Measurements from ENCODE around the gene MAML3.

Gene MAML3

DNA sequence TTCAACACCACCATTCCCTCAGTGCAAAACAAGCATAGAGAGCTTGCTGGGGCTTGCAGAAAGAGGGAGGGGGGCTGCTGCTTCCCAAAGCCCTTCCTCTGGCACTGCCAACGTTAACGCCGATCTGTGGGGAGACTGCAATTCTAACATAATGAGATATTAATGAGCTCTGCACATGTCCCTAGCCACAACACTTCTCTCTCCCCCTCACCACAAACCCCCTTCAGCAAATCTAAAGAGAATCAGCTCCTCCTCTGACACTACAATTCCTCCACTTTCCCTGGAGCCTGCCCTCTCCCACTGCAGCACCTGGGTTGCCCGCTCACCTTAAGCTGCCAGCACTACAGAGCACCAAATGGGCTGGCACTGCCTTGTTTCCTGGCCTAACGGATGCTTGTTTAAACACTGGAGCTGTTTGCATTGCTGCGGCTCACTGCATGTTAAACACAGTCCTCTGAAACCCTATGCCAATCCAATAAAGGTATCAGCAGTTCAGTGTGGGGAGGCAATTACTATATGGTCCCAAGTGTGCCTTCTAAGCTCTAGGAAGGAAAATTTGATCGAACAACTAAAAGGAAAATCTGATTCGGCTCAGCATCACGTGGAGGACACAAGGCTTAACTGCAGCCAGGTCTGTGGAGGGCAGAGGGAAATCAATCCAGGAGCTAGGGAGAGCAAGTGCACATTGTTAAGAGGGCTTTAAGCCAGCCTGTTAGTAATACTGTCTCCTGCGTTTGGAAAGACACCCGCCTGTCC lies 232.4 kb downstream of the MAML3 start:
- peak overlapping the region; percentile 94 for H3K27ac Mint-ChIP-seq
- H3K4me3 Mint-ChIP-seq = peak overlapping the region; percentile 75
- H3K4me1 Mint-ChIP-seq = peaks cover 83% of the 10 kb centered on the region
- no peak for DNase-seq
- H3K36me3 Mint-ChIP-seq (ENCODE audit: low read depth) = peaks cover 12% of the 10 kb centered on the region
- TF ChIP-seq, protein P1, sequence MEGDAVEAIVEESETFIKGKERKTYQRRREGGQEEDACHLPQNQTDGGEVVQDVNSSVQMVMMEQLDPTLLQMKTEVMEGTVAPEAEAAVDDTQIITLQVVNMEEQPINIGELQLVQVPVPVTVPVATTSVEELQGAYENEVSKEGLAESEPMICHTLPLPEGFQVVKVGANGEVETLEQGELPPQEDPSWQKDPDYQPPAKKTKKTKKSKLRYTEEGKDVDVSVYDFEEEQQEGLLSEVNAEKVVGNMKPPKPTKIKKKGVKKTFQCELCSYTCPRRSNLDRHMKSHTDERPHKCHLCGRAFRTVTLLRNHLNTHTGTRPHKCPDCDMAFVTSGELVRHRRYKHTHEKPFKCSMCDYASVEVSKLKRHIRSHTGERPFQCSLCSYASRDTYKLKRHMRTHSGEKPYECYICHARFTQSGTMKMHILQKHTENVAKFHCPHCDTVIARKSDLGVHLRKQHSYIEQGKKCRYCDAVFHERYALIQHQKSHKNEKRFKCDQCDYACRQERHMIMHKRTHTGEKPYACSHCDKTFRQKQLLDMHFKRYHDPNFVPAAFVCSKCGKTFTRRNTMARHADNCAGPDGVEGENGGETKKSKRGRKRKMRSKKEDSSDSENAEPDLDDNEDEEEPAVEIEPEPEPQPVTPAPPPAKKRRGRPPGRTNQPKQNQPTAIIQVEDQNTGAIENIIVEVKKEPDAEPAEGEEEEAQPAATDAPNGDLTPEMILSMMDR (IDR thresholded peaks at IDR 0.05) = no peak
- H3K27me3 Mint-ChIP-seq (ENCODE audit: low read depth, poor library complexity) = peaks cover 5% of the 10 kb centered on the region
- peaks cover under 1% of the 10 kb centered on the region for H3K9me3 Mint-ChIP-seq

DNA sequence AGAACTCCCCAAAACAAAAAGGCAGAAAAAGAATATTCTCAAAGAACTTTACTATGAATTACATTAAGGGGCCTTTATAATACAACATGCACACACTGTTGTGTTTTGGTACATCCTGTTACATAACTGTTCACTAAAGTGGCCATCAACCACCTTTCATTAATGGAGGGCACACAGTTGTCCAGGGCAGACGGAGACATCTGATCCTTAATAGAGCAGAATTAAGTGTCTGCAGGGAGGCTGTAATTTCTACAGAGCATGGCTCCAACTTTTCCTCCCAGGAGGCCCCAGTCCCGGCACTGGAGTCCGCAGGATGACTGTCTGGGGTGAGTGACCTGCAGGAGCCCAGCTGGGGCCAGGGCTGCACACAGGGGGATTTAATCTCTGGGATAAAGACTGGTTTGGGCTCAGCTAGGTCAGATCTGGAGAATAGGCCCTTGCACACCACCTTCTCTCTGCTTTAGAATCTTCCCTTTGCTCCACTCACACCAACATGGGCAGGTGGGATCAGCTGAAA lies 233.4 kb downstream of the MAML3 start:
- peak overlapping the region; percentile 75 for H3K4me3 Mint-ChIP-seq

DNA sequence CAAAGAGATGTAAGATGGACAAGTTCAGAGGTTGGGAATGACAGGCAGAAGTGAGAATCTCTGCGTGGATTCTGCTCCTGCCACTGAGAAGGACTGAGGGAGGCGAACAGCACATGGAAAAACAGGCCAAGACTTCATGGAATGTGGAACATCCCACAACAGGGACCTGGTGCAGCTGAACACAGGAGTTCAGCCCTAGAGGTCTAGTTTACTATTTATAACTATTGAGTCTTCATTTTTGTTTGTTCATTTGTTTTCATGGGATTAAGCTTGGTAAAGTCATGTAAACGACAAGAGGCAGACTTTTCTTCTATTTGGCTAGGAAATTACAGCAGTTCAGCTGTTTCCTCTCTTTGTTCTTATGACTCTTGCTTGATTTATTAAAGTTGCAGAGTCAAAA lies 234.5 kb downstream of the MAML3 start:
- TF ChIP-seq, protein P1 (IDR thresholded peaks at IDR 0.05) = no peak
- Mint-ChIP-seq H3K4me1 (peaks cover 99% of the 10 kb centered on the region), H3K4me3 (no peak overlapping the region)

More for the DNA sequence above, 233.4 kb downstream of the MAML3 start:
- TF ChIP-seq, protein P1 (IDR thresholded peaks at IDR 0.05) = no peak
- Mint-ChIP-seq H3K27me3 (ENCODE audit: low read depth, poor library complexity) (peaks cover 5% of the 10 kb centered on the region), H3K36me3 (ENCODE audit: low read depth) (peaks cover 11% of the 10 kb centered on the region), H3K9me3 (no peaks in the 10 kb centered on the region), H3K4me1 (peaks cover 94% of the 10 kb centered on the region), H3K27ac (peak overlapping the region; percentile 94)
- peak; percentile 30 for DNase-seq

DNA sequence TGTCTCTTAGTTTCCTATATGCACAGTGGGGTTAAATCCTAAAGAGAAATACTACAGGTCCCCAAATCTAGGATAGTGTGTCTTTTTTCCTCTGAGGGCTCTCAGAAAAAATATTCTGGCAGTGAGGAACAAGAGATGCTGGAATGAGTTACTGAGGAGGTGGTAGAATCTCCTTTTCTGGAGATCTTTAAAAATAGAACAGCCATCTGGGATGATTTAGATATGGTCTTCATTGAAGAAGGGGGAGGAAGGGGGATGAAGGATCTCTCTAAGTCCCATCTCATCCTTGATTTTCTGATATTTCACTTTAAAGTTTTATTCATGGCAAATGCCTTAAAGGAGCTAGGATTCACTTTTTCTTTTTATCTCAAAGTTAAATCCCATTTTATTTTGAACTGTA lies 235.0 kb downstream of the MAML3 start:
- H3K36me3 Mint-ChIP-seq (ENCODE audit: low read depth) = peaks cover 11% of the 10 kb centered on the region
- H3K4me3 Mint-ChIP-seq = no peak overlapping the region
- H3K9me3 Mint-ChIP-seq = no peaks in the 10 kb centered on the region
- H3K4me1 Mint-ChIP-seq = peaks cover 99% of the 10 kb centered on the region
- H3K27ac Mint-ChIP-seq = peak overlapping the region; percentile 47
- TF ChIP-seq, protein P1 (IDR thresholded peaks at IDR 0.05) = no peak
- DNase-seq = no peak
- H3K27me3 Mint-ChIP-seq (ENCODE audit: low read depth, poor library complexity) = no peaks in the 10 kb centered on the region

More for the DNA sequence above, 234.5 kb downstream of the MAML3 start:
- Mint-ChIP-seq H3K9me3 (no peaks in the 10 kb centered on the region), H3K36me3 (ENCODE audit: low read depth) (peaks cover 11% of the 10 kb centered on the region), H3K27ac (peak overlapping the region; percentile 47), H3K27me3 (ENCODE audit: low read depth, poor library complexity) (peaks cover 2% of the 10 kb centered on the region)
- no peak for DNase-seq

DNA sequence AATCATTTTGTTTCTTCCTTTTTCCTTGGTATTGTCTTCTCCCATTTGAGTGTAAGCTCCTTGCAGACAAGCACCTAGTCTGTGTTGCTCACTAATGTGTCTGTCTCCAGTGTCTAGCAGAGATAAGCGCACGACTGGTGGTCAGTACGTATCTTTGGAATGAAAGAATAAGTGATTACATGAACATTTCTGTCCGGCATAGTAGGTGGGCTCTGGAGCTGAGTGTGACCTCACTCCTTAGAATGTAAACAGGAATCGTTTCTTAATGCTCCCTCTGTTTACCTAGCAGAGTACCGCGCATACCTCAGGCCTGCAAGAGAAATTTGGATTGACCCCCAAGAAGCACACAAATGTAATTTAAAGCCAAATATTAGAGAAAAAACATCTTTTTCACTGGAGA lies 235.4 kb downstream of the MAML3 start:
- H3K4me1 Mint-ChIP-seq = peaks cover 99% of the 10 kb centered on the region
- TF ChIP-seq, protein P1 (IDR thresholded peaks at IDR 0.05) = no peak
- peaks cover 11% of the 10 kb centered on the region for H3K36me3 Mint-ChIP-seq (ENCODE audit: low read depth)
- no peaks in the 10 kb centered on the region for H3K27me3 Mint-ChIP-seq (ENCODE audit: low read depth, poor library complexity)
- no peak for DNase-seq
- peak overlapping the region; percentile 31 for H3K27ac Mint-ChIP-seq
- H3K9me3 Mint-ChIP-seq = no peaks in the 10 kb centered on the region
- no peak overlapping the region for H3K4me3 Mint-ChIP-seq

DNA sequence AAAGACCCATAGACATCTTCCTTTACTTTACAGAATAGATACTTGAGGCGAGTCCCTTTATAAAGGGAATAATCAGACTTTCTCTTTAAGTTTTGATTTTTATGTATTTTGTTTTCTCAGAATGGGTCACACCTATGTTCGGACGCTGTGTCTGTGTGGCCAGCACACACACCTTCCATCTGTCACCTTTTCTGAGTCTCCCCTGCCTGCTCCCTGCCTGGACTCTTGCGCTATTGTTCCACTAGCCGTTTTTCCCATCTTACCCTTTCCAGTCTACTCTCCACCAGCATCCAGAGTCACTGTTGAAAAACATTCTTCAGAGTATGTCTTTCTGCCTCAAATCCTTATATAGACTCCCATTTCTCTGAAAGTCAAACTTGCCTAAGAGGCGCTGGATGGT lies 236.1 kb downstream of the MAML3 start:
- Mint-ChIP-seq H3K27me3 (ENCODE audit: low read depth, poor library complexity) (no peaks in the 10 kb centered on the region), H3K9me3 (no peaks in the 10 kb centered on the region), H3K4me3 (no peak overlapping the region), H3K27ac (no peak overlapping the region), H3K4me1 (peaks cover 99% of the 10 kb centered on the region), H3K36me3 (ENCODE audit: low read depth) (peaks cover 11% of the 10 kb centered on the region)
- DNase-seq = no peak
- TF ChIP-seq, protein P1 (IDR thresholded peaks at IDR 0.05) = no peak
